HG03095 (cell line): ENCODE data around the gene RPL39.
"Not testable (repeated sequence)": the region's sequence is repeated elsewhere in the genome, so short reads cannot be mapped to it uniquely, and the experiment has no call there.

Experiments
- ATAC-seq: cut with Tn5 transposase; IDR thresholded peaks from one replicate; pipeline ENCODE4 v1.9.1; 2021; ENCODE audit warnings: moderate library complexity; ENCODE audit not compliant: unreplicated experiment

Gene RPL39

GRCh38 chrX:119791437-119792231, at the start of gene RPL39:
Gene RPL39, minus strand, starts transcription at chrX:119791630. Its CDS starts 54 bp downstream, at chrX:119791576.
- peak; percentile 88 for ATAC-seq

DNA sequence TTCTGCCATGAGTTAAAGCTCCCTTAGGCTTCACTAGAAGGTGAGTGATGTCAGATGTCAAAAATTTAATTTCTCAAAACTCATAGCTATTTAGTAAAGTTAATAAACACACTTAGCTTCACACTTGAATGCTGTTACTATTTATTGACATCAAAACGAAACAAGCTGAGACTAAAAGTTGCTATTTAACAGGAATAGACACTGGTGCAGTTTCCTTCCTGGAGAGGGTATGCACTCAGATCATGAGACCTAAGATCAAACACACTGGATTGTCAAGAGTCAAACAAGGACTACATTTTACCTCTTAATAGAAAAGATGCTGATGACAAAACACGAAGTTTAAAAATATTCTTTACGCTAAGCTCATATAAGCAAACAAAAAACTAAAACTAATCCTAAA, 42.5 kb upstream of the RPL39 start:
- ATAC-seq, result no peak

DNA sequence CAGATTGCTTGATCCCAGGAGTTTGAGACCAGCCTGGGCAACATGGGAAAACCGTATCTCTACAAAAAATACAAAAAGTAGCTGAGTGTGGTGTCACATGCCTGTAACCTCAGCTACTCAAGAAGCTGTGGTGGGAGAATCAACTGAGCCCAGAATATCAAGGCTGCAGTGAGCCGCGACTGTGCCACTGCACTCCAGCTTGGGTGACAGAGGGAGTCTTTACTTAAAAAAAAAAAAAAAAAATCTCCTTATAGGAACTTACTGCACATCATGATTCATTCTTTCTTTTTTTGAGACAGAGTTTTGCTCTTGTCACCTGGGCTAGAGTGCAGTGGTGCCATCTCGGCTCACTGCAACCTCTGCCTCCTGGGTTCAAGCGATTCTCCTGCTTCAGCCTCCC, 37.0 kb upstream of the RPL39 start:
- ATAC-seq, result no peak

GRCh38 chrX:119826399-119826959, 35.0 kb upstream of the RPL39 start:
- no peak for ATAC-seq

- not testable (repeated sequence) for ATAC-seq
Observed at GRCh38 chrX:119824221-119824620, 32.8 kb upstream of the RPL39 start.

DNA sequence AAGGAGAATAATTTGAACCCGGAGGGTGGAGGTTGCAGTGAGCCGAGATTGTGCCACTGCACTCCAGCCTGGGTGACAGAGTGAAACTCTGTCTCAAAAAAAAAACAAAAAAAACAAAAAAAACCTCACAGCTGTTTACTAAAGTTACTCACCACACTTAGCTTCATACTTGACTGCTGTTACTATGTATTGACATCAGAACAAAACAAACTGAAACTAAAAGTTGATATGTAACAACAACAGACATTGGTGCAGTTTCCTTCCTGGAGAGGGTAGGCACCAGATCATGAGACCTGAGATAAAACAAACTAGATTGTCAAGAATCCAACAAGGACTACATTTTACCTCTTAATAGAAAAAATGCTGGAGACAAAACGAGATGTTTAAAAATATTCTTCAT, 30.3 kb upstream of the RPL39 start:
- peak; percentile 95 for ATAC-seq

DNA sequence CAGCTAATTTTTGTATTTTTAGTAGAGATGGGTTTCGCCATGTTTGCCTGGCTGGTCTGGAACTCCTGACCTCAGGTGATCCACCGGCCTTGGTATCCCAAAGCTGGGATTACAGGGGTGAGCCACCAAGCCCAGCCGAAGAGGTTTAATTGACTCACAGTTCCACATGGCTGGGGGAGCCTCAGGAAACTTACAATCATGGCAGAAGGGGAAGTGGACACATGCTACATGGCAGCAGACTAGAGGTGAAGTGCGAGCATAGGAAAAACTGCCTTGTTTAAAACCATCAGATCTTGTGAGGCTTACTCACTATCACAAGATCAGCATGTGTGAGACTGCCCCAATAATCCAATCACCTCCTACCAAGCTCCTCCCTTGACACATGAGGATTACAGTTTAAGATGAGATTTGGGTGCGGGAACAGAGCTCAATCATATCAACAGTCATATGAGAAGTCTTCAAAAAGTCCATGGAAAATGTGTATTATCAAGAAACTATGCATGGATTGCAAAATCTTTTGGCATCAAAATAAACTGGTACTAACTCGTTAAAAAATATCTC, 25.8 kb upstream of the RPL39 start:
- ATAC-seq, result no peak

DNA sequence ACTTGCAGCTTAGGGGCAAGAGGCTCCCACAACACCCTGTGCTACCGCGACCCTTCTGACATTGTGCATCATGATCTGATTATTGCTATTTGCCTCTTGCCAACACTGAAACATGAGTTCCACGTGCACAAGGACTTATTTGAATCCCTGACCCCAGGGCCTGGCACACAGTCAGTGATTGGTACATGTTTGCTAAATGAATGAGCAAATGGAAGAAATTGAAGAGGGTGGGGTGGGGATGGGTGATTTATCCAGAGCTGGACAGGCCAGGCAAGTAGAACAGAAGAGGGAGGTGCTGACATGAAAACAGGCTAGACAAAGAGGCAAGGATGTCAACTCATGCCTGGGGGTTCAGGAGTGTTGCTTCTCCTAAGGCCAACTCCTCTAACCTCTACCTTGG, 24.9 kb upstream of the RPL39 start:
- ATAC-seq, result no peak

DNA sequence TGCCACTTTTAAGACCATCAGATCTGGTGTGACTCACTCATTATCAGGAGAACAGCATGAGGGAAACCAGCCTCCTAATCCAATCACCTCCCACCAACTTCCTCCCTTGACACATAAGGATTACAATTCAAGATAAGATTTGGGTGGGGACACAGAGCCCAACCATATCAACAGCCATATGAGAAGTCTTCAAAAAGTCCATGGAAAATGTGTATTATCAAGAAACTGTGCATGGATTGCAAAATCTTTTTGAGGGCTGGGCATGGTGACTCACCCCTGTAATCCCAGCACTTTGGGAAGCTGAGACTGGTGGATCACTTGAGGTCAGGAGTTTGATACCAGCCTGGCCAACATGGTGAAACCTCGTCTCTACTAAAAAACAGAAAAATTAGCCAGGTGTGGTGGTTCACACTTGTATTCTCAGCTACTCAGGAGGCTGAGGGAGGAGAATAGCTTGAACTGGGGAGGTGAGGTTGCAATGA, 17.8 kb upstream of the RPL39 start:
- no peak for ATAC-seq

DNA sequence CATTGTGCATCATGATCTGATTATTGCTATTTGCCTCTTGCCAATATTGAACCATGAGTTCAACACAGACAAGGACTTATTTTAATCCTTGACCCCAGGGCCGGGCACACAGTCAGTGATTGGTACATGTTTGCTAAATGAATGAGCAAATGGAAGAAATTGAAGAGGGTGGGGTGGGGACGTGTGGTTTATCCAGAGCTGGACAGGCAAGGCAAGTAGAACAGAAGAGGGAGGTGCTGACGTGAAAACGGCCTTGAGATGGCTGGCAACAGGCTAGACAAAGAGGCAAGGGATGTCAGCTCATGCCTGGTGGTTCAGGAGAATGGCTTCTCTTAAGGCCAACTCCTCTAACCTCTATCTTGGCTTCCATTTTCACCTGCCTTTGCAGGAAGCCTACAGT, 17.0 kb upstream of the RPL39 start:
- not testable (repeated sequence) for ATAC-seq

DNA sequence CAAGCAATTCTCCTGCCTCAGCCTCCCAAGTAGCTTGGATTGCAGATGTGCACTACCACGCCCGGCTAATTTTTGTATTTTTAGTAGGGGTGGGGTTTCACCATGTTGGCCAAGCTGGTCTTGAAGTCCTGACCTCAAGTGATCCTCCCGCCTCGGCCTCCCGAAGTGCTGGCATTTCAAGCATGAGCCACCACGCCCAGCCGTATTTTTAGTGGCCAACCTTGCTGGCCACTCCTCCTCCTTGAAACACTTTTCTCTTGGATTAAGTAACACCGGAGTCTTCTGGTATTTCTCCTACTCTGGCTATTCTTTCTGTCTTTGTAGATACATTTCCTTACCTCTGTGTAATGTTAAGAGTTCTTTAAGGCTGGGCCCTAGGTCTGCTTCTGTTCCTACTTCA, 11.1 kb upstream of the RPL39 start:
- no peak for ATAC-seq

DNA sequence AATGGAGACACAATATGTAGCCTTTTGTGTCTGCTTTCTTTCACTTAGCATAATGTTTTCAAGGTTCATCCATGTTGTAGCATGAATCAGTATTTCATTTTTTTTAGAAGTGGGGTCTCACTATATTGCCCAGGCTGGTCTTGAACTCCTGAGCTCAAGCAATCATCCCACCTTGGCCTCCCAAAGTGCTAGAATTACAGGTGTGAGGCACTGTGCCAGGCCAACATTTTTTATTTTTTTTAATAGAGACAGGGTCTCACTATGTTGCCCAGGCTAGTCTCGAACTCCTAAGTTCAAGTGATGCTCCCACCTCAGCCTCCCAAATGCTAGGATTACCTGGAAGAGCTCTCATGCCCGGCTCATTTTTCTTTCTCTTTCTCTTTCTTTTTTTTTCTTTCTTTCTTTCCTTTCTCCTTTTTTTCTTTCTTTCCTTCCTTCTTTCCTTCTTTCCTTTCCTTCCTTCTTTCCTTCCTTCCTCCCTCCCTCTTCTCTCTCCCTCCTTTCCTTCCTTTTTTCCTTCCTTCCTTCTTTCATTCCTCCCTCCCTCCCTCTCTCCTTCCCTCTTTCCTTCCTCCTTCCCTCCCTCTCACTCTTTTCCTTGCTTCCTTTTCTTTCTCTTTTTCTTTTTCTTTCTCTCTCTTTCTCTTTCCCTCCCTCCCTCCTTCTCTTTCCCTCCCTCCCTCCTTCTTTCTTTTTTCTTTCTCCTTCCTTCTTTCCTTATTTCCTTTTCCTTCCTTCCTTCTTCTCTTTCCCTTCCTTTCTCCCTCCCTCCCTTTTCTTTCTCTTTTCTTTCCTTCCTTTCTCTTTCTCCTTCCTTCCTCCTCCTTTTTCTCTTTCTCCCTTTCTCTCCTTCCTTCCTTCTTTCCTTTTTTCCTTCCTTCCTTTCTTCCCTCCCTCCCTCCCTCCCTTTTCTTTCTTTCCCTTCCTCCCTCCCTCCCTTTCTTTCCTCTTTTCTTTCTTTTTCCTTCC, 10.1 kb upstream of the RPL39 start:
- ATAC-seq, result no peak

DNA sequence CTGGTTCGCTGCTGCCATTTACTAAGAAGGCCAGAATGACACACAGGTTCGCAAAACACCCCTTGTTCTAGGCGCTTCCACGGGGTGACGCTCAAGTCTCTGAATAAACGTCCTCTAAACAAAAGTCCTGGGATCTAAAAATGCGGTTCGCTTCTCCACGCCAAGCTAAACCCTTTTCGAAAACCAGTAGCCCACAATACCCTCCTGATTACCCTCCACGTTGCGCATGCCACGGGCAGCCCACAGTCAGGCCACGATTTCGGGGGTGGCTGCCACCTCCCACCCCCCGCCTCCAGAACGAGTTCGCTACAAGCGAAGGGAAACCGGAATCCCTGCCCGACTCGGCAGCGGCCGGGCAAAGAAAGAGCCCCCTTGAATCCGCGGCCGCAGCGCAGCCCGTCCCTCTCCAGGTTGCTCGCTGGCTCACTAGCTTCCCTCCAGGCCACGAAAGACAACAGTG, 423 bp downstream of the RPL39 start:
- peak; percentile 13 for ATAC-seq

DNA sequence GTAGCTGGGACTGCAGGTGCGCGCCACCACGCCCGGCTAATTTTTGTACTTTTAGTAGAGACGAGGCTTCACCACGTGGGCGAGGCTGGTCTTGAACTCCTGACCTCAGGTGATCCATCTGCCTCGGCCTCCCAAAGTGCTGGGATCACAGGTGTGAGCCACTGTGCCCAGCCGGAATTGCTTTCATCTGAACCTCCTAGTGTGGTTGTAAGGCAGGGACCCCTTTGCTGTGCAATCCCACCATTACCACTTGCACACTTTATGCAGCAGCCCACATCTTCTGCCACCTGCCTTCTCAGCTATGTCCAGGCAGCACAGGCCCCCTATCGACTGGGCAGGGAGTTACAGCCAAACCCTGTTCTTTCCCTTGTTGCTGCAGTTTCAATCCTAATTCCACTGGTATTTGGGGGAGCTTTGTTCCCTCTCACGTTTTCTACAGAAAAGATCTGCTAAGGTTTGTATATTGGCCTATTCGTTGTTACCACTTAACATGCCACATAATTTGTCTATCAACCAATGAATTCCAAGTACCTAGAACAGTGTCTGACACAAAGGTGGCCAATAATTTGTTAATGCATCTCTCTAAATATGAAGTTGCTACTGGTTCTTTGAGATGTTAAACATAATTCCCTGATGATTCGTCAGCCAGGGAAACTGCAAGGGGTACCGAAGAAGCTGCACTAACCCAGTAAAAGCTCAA, 6.5 kb downstream of the RPL39 start:
- ATAC-seq, result no peak

GRCh38 chrX:119783026-119783425, 8.4 kb downstream of the RPL39 start:
- ATAC-seq, result no peak

DNA sequence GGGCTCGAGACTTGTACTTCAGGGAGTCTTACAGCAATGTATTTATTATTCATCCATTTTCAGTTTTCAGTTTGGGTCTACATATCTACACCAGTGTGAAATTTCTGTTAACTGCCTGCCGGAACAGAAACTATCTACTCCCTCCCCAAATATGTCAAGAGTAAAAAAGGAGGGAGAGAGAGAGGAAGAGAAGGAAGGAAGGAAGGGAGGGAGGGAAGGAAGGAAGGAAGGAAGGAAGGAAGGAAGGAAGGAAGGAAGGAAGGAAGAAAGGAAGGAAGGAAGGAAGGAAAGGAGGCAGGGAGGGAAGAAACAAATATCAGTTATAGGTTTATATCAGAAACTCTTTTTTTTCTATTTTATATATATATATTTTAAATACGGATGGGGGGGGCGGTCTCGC, 12.6 kb downstream of the RPL39 start:
- no peak for ATAC-seq

GRCh38 chrX:119775517-119776238, 15.8 kb downstream of the RPL39 start:
- no peak for ATAC-seq

DNA sequence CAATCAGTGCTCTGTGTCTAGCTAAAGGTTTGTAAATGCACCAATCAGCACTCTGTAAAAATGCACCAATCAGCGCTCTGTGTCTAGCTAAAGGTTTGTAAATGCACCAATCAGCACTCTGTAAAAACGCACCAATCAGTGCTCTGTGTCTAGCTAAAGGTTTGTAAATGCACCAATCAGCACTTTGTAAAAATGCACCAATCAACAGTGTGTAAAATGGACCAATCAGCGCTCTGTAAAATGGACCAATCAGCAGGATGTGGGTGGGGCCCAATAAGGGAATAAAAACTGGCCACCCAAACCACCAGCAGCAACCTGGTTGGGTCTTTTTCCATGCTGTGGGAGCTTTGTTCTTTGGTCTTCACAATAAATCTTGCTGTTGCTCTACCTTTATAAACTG, 22.0 kb downstream of the RPL39 start:
- not testable (repeated sequence) for ATAC-seq

- ATAC-seq, result not testable (repeated sequence)
Observed at GRCh38 chrX:119768436-119768835, 23.0 kb downstream of the RPL39 start.
